DMS153 treated with DMSO at 0.1 percent for 48 hours (cell line): ENCODE measurements around the gene ATP6V0B.
A peak's percentile ranks its signal among the peaks of the same experiment; 100 is the strongest.

Experiments
- DNase-seq: peaks from one replicate; lab custom pipeline; 2025; ENCODE audit not compliant: unreplicated experiment; lab: John Stamatoyannopoulos, UW

ATP6V0B gene

DNA sequence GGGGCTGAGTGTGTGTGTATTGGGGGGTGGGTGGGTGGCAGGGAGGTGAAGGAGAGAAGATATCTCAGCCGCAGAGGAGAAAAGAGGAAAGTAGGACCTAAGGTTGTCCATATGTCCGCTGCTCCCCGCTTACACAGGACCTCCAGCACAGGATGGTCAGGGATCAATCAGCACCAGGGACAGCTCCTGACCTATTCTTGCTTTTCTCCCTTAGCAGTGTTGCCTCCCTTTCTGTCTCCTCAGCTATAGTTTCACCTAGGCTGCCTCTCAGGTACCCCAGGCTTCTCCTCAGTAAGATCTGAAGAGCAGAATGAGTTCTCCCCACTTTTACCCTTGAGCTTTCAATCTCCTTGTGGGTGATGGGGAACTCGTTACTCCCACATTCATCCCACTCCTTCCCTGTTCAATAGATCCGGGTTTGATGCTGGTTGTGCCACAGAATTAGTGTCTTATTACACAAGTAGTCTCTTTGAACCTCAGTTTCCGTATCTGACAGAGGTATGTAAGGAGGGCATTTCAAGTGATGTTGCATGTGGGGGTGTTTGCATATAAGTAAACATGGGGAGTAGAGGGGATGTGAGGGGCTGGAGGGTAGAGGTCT is 6.3 kb upstream of the ATP6V0B start:
- DNase-seq, result no peak

GRCh38 chr1:43969416-43969745 is 5.4 kb upstream of the ATP6V0B start:
- no peak for DNase-seq

DNA sequence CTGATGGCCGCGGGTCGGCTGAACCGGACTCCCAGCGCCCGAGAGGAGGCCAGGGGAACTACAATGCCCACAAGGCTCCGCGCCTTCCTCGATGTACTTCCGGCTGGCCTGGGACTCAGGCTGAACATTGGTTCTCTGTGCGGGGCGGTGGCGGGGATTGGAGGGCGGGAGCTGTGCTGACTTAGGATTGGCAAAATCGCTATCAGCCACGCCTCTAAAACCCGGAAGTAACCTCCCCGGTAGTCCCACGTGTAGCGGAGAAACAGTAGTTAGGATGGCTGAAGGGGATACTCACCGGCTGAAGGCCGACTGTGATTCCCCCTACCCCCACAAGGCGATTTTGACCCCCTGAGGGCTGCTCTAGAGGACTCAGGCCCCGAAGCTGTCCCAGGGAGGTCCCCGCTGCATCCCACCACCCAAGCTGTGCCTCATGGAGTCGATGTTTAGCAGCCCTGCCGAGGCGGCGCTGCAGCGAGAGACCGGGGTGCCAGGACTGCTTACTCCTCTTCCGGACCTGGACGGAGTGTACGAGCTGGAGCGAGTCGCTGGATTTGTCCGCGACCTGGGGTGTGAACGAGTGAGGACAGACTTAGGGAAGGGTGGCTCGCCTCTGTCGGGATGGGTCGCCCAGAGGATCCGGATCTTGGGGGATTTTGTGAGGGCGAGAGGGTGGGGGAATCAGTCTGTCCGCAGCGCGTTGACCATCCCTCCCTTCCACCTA is 4.9 kb upstream of the ATP6V0B start, which contains the start of gene DPH2:
TSS of gene DPH2 (plus strand) at position 265 of the 721 bp plus-strand sequence. CDS start at position 431, 166 bp downstream.
- DNase-seq, result peak; percentile 98

GRCh38 chr1:43970502-43970901 is 4.3 kb upstream of the ATP6V0B start:
- DNase-seq, result no peak

- DNase-seq, result no peak
Measured at GRCh38 chr1:43970911-43971310, 3.8 kb upstream of the ATP6V0B start.

DNA sequence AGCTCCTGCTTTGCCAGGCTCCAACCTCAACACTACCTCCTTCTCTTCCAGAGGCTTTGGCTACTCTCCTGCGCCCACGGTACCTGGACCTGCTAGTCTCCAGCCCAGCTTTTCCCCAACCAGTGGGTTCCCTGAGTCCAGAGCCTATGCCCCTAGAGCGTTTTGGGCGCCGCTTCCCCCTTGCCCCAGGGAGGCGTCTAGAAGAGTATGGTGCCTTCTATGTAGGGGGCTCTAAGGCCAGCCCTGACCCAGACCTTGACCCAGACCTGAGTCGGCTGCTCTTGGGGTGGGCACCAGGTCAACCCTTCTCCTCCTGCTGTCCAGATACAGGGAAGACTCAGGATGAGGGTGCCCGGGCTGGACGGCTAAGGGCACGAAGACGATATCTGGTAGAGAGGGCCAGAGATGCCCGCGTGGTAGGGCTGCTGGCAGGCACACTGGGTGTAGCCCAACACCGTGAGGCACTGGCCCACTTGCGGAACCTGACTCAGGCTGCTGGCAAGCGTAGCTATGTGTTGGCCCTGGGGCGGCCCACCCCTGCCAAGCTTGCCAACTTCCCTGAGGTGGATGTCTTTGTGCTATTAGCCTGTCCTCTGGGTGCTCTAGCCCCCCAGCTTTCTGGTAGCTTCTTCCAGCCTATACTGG is 3.3 kb upstream of the ATP6V0B start:
- DNase-seq, result no peak

DNA sequence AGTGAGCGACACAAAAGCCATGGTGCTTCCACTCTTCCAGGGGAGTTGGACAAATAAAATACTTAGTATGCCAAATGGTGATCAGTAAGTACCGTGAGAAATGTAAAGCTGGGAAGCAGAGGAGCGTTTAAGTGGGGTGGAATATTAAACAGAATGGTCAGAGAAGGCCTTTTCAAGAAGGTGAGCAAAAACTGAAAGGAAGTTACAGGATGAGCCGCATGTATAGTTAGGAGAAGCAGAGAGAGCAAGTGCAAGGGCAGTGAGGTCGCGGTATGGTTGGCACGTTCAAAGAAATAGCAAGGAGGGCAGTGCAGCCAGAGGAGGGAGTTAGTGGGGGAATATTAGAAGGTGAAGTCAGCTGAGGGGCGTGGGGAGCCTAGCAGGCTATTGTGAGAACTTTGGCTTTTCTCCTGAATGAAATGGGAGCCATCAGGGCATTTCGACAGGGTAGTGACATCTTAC is 748 bp upstream of the ATP6V0B start:
- no peak for DNase-seq

GRCh38 chr1:43975249-43975961 is 645 bp downstream of the ATP6V0B start:
- no peak for DNase-seq

- DNase-seq, result no peak
Measured at GRCh38 chr1:43976045-43976444, 1.3 kb downstream of the ATP6V0B start.

GRCh38 chr1:43976890-43977289 is 2.1 kb downstream of the ATP6V0B start:
- DNase-seq, result no peak

- no peak for DNase-seq
Measured at GRCh38 chr1:43977376-43978263, 2.9 kb downstream of the ATP6V0B start.

DNA sequence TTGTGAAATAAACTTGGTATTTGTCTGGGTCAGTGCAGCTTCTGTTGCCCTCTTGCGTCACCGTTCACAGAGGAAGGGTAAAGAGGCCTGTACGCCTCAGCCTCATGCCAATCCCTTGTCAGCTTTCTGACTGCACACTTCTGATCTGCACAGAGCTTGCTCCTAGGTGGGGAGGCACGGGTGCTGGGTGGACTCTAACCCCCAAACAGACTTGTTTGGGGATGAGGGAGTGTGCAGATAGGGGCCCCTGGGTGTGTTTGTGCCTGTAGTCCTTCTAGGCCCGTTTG is 3.4 kb downstream of the ATP6V0B start:
- DNase-seq, result no peak

- DNase-seq, result peak; percentile 19
Measured at GRCh38 chr1:43978551-43979260, 3.9 kb downstream of the ATP6V0B start, which contains the start of gene B4GALT2. Gene B4GALT2 (plus strand): TSS chr1:43979210. CDS start chr1:43981161, 1,951 bp downstream.

GRCh38 chr1:43979261-43979527 is 4.4 kb downstream of the ATP6V0B start:
- DNase-seq, result no peak

GRCh38 chr1:43979528-43980254 is 4.9 kb downstream of the ATP6V0B start:
- DNase-seq, result no peak

- DNase-seq, result no peak
Measured at GRCh38 chr1:43980255-43981134, 5.7 kb downstream of the ATP6V0B start.

- no peak for DNase-seq
Measured at GRCh38 chr1:43981135-43981491, 6.4 kb downstream of the ATP6V0B start.

DNA sequence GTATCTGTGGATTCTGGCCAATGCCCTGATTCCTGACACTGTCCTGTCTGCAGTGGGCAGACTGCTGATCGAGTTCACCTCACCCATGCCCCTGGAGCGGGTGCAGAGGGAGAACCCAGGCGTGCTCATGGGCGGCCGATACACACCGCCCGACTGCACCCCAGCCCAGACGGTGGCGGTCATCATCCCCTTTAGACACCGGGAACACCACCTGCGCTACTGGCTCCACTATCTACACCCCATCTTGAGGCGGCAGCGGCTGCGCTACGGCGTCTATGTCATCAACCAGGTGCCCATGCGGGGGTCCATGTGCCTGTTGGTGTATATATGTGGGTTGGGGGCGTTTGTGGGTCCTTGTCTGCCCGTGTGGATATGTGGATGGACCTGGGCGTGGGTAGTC is 6.9 kb downstream of the ATP6V0B start:
- no peak for DNase-seq

GRCh38 chr1:43982241-43982640 is 7.5 kb downstream of the ATP6V0B start:
- DNase-seq, result no peak
